Subcutaneous adipose tissue (tissue), 4 donors: ENCODE measurements around the gene OSBPL10. TPM values are rescaled to one million over a fixed set of nuclear protein-coding genes. Genes with fewer than 3 reads are reported as not detected.

ENCODE experiments used
- total RNA-seq, 4 donors: library from RNA; depleted of rRNA; stranded (reverse); fragments of >200 nt; gene quantifications; one replicate each; pipeline ENCODE4 v1.1.0, GENCODE V29; 2016
- TF ChIP-seq, protein P1 (sequence below): fragments of 450-650 bp; IDR thresholded peaks from one replicate; pipeline ENCODE4 v1.5.1; 2016; ENCODE audit warnings: low read depth, mild to moderate bottlenecking, control low read depth, antibody characterized with exemption, moderate library complexity

Gene OSBPL10
- total RNA-seq, 4 donors from 2014 or later, result 7.3 to 72.7 (median 26.0) TPM

GRCh38 chr3:31729082-31729481, 252.0 kb downstream of the OSBPL10 start:
- TF ChIP-seq, protein P1, sequence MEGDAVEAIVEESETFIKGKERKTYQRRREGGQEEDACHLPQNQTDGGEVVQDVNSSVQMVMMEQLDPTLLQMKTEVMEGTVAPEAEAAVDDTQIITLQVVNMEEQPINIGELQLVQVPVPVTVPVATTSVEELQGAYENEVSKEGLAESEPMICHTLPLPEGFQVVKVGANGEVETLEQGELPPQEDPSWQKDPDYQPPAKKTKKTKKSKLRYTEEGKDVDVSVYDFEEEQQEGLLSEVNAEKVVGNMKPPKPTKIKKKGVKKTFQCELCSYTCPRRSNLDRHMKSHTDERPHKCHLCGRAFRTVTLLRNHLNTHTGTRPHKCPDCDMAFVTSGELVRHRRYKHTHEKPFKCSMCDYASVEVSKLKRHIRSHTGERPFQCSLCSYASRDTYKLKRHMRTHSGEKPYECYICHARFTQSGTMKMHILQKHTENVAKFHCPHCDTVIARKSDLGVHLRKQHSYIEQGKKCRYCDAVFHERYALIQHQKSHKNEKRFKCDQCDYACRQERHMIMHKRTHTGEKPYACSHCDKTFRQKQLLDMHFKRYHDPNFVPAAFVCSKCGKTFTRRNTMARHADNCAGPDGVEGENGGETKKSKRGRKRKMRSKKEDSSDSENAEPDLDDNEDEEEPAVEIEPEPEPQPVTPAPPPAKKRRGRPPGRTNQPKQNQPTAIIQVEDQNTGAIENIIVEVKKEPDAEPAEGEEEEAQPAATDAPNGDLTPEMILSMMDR, result no peak

DNA sequence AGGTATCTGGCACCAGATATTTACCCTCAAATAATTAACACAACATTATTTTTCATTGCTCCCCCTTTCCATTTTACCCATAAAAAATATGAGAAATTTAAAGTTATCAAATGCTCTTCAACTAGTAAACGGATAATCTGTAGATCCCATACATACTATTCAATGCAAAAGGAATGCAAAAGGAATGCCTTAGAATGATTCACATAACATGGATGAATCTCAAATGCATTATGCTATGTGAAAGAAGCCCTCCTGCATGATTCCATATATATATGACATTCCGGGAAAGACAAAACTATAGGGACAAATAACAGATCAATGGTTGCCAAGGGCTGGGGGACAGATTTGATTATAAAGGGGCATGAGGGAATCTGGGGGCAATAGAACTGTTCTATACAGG, 252.7 kb downstream of the OSBPL10 start:
- TF ChIP-seq, protein P1, result no peak

GRCh38 chr3:31725976-31726375, 255.1 kb downstream of the OSBPL10 start:
- TF ChIP-seq, protein P1, result no peak

- TF ChIP-seq, protein P1, result no peak
These were observed 255.5 kb downstream of the OSBPL10 start for GRCh38 chr3:31725568-31725967.

GRCh38 chr3:31724651-31725050, 256.4 kb downstream of the OSBPL10 start:
- TF ChIP-seq, protein P1, result no peak

DNA sequence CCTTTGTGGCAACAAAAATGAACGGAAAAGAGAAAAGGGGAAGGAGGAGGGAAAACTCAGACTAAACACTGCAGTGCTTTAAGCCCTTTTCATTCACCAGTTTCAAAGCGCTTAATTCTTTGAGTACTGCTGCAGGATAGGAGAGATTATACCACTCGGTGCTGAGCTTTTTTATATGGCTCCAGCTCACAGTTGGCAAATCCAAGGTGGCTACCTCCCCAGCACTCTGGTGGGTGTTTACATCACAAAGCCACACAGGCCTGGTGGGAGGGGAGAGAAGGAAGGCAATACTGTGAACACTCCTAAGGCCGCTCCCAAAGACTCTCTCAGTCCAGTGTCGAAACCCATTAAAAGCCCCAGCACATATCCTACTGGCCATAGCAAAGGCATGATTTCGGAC, 256.9 kb downstream of the OSBPL10 start:
- TF ChIP-seq, protein P1, result no peak

DNA sequence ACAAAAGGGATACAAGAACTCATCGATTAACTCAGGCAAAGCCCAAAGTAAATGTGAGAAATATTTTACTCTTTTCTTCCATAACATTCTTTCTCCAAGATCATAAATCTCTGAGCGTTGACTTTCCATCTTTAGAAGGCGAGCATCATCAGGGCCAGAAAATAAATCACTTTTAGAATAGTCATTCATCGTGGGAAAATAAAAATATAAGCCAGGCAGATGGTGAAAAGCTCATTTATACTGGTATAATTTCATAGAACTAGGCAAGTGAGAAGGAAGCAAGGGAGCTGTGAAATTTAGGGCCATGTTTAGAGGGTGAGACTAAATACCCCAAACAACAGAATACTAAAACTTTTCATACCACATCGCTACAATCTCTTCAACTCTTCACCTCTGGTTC, 257.4 kb downstream of the OSBPL10 start:
- TF ChIP-seq, protein P1, result no peak

- TF ChIP-seq, protein P1, result no peak
These were observed 259.4 kb downstream of the OSBPL10 start for GRCh38 chr3:31721676-31722075.
